ENCODE results near the gene KIF1C. TPM values are rescaled to one million over a fixed set of nuclear protein-coding genes. Genes with fewer than 3 reads are reported as not detected.
"Not testable (repeated sequence)": the region's sequence is repeated elsewhere in the genome, so short reads cannot be mapped to it uniquely, and the experiment has no call there.

The KIF1C gene
- total RNA-seq, 2 experiments from 2014 or later, result 20.6 to 53.7 TPM

DNA sequence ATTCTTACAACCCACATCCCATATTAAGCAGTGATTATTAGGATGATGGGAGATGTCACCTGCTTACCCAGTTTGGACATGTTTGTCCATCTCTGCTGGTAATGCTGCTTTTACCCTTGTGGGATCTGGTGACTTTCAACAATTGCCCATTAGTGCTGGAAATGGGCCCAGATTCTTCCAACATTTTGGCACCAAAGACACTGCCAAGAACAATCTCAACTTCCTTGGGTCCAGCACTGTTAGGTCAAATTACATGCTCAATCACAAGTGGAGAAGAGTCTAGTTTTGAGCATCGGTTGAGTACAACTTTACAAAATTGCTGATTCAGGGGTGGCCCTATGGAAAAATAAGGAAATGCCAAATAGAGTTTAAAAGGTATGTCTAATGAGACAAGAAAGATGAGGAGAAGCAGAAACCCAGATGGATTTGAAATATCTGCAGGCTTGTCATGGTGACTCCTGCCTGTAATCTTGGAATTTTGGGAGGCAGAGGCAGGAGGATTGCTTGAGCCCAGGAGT lies 67.5 kb downstream of the KIF1C start:
- Histone ChIP-seq H3K9me3 (ENCODE audit: low read length) (no peaks in the 10 kb centered on the region), H3K4me2 (ENCODE audit: low read length) (no peak overlapping the region), H4K20me1 (ENCODE audit: insufficient read depth, low read length) (no peaks in the 10 kb centered on the region), H3K27ac (ENCODE audit: low read depth, low read length, poor library complexity, severe bottlenecking) (no peak overlapping the region), H3K79me2 (ENCODE audit: insufficient read depth, low read depth, low read length) (no peaks in the 10 kb centered on the region), H3K9me2 (ENCODE audit: insufficient read depth, low read length) (no peaks in the 10 kb centered on the region), H3K4me3 (ENCODE audit: low read depth, low read length, poor library complexity, severe bottlenecking) (no peak overlapping the region), H2AFZ (ENCODE audit: low read length) (no peak overlapping the region), H3K36me3 (ENCODE audit: insufficient read depth, low read length) (no peaks in the 10 kb centered on the region), H3K4me1 (ENCODE audit: insufficient read depth, low read length, poor library complexity, severe bottlenecking) (peaks cover 6% of the 10 kb centered on the region)
- ChIA-PET POLR2A (no interaction called here), CTCF (ENCODE audit: unreplicated experiment) (no interaction called here)
- TF ChIP-seq, protein P1, sequence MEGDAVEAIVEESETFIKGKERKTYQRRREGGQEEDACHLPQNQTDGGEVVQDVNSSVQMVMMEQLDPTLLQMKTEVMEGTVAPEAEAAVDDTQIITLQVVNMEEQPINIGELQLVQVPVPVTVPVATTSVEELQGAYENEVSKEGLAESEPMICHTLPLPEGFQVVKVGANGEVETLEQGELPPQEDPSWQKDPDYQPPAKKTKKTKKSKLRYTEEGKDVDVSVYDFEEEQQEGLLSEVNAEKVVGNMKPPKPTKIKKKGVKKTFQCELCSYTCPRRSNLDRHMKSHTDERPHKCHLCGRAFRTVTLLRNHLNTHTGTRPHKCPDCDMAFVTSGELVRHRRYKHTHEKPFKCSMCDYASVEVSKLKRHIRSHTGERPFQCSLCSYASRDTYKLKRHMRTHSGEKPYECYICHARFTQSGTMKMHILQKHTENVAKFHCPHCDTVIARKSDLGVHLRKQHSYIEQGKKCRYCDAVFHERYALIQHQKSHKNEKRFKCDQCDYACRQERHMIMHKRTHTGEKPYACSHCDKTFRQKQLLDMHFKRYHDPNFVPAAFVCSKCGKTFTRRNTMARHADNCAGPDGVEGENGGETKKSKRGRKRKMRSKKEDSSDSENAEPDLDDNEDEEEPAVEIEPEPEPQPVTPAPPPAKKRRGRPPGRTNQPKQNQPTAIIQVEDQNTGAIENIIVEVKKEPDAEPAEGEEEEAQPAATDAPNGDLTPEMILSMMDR (conservative IDR thresholded peaks at IDR 0.05; ENCODE audit: low read length), result no peak
- TF ChIP-seq EZH2phosphoT487 (IDR thresholded peaks at IDR 0.05; ENCODE audit: borderline replicate concordance, low read depth, low read length), result no peak
- BruUV-seq (replicated peaks), result no TSS peak
- no peak for DNase-seq (ENCODE audit: low spot score)
- intact Hi-C loops (cut with micrococcal nuclease; ENCODE audit: unreplicated experiment), result no loop called here

DNA sequence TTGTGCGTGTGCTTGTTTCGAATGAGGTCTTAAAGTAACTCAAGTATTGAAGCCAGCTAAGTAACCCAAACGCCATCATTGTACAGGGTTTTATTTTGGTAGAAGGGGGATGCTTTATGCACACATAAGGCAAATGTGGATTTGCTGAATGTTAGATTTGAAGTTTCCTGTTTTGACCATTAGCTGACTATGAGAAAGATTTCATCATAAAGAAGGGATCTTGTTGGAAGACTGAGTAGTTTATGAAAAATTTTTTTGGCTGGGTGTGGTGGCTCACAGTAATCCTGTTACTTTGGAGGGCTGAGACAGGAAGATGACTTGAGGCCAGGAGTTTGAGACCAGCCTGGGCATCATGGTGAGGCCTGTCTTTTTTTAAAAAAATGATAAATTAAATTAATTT lies 70.5 kb downstream of the KIF1C start:
- H3K4me2 ChIP-seq (ENCODE audit: low read length), result no peak overlapping the region
- H3K4me1 ChIP-seq (ENCODE audit: insufficient read depth, low read length, poor library complexity, severe bottlenecking), result no peaks in the 10 kb centered on the region
- no peaks in the 10 kb centered on the region for H3K36me3 ChIP-seq (ENCODE audit: insufficient read depth, low read length)
- no peak for DNase-seq (ENCODE audit: low spot score)
- H3K9me2 ChIP-seq (ENCODE audit: insufficient read depth, low read length), result no peaks in the 10 kb centered on the region
- intact Hi-C loops (cut with micrococcal nuclease; ENCODE audit: unreplicated experiment), result no loop called here
- no peak overlapping the region for H3K4me3 ChIP-seq (ENCODE audit: low read depth, low read length, poor library complexity, severe bottlenecking)
- CTCF ChIA-PET (ENCODE audit: unreplicated experiment), result no interaction called here
- TF ChIP-seq, protein P1 (conservative IDR thresholded peaks at IDR 0.05; ENCODE audit: low read length), result no peak
- no peak for TF ChIP-seq EZH2phosphoT487 (IDR thresholded peaks at IDR 0.05; ENCODE audit: borderline replicate concordance, low read depth, low read length)
- H3K9me3 ChIP-seq (ENCODE audit: low read length), result no peaks in the 10 kb centered on the region
- no peak overlapping the region for H3K27ac ChIP-seq (ENCODE audit: low read depth, low read length, poor library complexity, severe bottlenecking)
- H3K79me2 ChIP-seq (ENCODE audit: insufficient read depth, low read depth, low read length), result no peaks in the 10 kb centered on the region
- BruUV-seq (replicated peaks), result no TSS peak
- H2AFZ ChIP-seq (ENCODE audit: low read length), result no peak overlapping the region
- POLR2A ChIA-PET, result interaction anchor here (0.6 kb wide), 1 partner anchor 242 kb away, joined by 3 read pairs; no protein-coding TSS in a partner anchor
- H4K20me1 ChIP-seq (ENCODE audit: insufficient read depth, low read length), result no peaks in the 10 kb centered on the region

DNA sequence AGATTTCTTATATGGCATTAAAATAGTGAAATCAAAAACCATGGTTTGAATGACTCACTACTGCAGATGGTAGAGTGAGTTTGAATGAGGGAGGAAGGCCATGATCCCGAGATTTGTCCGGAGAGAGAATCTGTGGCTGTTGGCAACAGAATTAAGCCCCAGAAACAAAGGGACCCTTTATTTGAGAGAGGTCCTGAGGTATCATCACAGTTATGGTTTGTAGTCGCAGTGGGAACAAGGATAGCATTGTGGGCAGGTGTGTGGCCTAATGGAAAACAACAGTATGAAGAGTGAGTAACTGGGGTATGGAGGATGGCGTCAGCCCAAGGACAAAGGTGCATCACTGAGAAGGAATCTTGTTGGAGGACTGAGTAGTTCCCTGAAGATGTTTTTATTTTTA lies 72.0 kb downstream of the KIF1C start:
- Histone ChIP-seq H4K20me1 (ENCODE audit: insufficient read depth, low read length) (no peaks in the 10 kb centered on the region), H3K9me2 (ENCODE audit: insufficient read depth, low read length) (no peaks in the 10 kb centered on the region), H3K4me2 (ENCODE audit: low read length) (no peak overlapping the region), H3K79me2 (ENCODE audit: insufficient read depth, low read depth, low read length) (no peaks in the 10 kb centered on the region), H2AFZ (ENCODE audit: low read length) (no peak overlapping the region), H3K9me3 (ENCODE audit: low read length) (no peaks in the 10 kb centered on the region), H3K4me3 (ENCODE audit: low read depth, low read length, poor library complexity, severe bottlenecking) (no peak overlapping the region), H3K27ac (ENCODE audit: low read depth, low read length, poor library complexity, severe bottlenecking) (no peak overlapping the region), H3K4me1 (ENCODE audit: insufficient read depth, low read length, poor library complexity, severe bottlenecking) (no peaks in the 10 kb centered on the region), H3K36me3 (ENCODE audit: insufficient read depth, low read length) (no peaks in the 10 kb centered on the region)
- ChIA-PET POLR2A (no interaction called here), CTCF (ENCODE audit: unreplicated experiment) (no interaction called here)
- TF ChIP-seq, protein P1 (conservative IDR thresholded peaks at IDR 0.05; ENCODE audit: low read length), result no peak
- TF ChIP-seq EZH2phosphoT487 (IDR thresholded peaks at IDR 0.05; ENCODE audit: borderline replicate concordance, low read depth, low read length), result no peak
- no peak for DNase-seq (ENCODE audit: low spot score)
- no TSS peak for BruUV-seq (replicated peaks)
- intact Hi-C loops (cut with micrococcal nuclease; ENCODE audit: unreplicated experiment), result no loop called here

DNA sequence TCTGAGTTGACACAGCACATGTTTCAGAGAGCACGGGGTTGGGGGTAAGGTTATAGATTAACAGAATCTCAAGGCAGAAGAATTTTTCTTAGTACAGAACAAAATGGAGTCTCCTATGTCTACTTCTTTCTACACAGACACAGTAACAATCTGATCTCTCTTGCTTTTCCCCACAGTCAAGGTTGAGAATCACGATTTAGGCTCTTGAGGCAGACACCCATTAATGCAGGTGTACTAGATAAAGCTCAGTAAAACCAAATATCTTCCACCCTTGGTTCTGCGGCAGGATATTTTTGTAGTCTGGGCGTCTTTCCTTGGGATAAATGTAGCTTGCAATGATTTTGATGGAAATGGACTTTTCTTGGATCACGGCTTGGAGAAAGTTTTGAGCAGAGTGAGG lies 77.7 kb downstream of the KIF1C start:
- CTCF ChIA-PET (ENCODE audit: unreplicated experiment); H3K79me2 ChIP-seq (ENCODE audit: insufficient read depth, low read depth, low read length); H3K4me3 ChIP-seq (ENCODE audit: low read depth, low read length, poor library complexity, severe bottlenecking); H2AFZ ChIP-seq (ENCODE audit: low read length); H3K4me2 ChIP-seq (ENCODE audit: low read length); H3K36me3 ChIP-seq (ENCODE audit: insufficient read depth, low read length); H3K9me3 ChIP-seq (ENCODE audit: low read length); BruUV-seq (replicated peaks); intact Hi-C loops (cut with micrococcal nuclease; ENCODE audit: unreplicated experiment); DNase-seq (ENCODE audit: low spot score); H4K20me1 ChIP-seq (ENCODE audit: insufficient read depth, low read length); H3K27ac ChIP-seq (ENCODE audit: low read depth, low read length, poor library complexity, severe bottlenecking); POLR2A ChIA-PET; H3K9me2 ChIP-seq (ENCODE audit: insufficient read depth, low read length): not testable (repeated sequence)
- H3K4me1 ChIP-seq (ENCODE audit: insufficient read depth, low read length, poor library complexity, severe bottlenecking), result peaks cover 17% of the 10 kb centered on the region

Data from OCI-LY7 (cell line).